Femur (tissue), 1 donor: Measurements from ENCODE around the gene TJP1.
"Not testable (repeated sequence)": the region's sequence is repeated elsewhere in the genome, so short reads cannot be mapped to it uniquely, and the experiment has no call there.

ENCODE experiments used
- DNase-seq: peaks from one replicate; pipeline ENCODE4 v3.0.0-alpha.2; 2017

The TJP1 gene

GRCh38 chr15:29838352-29839010 lies 16.2 kb upstream of the TJP1 start:
- DNase-seq: no peak

GRCh38 chr15:29835301-29835700 lies 13.0 kb upstream of the TJP1 start:
- DNase-seq: no peak

- no peak for DNase-seq
Observed at GRCh38 chr15:29832709-29833108, 10.4 kb upstream of the TJP1 start.

- no peak for DNase-seq
Observed at GRCh38 chr15:29826908-29827820, 4.9 kb upstream of the TJP1 start.

GRCh38 chr15:29825227-29825626 lies 3.0 kb upstream of the TJP1 start:
- DNase-seq: no peak

- peak; percentile 80 for DNase-seq
Observed at GRCh38 chr15:29822684-29823459, 604 bp upstream of the TJP1 start.

GRCh38 chr15:29821416-29822099 lies 710 bp downstream of the TJP1 start:
- DNase-seq: peak; percentile 82

GRCh38 chr15:29820394-29821154 lies 1.7 kb downstream of the TJP1 start:
- no peak for DNase-seq

GRCh38 chr15:29819979-29820378 lies 2.3 kb downstream of the TJP1 start:
- DNase-seq: no peak

- no peak for DNase-seq
Observed at GRCh38 chr15:29818141-29818540, 4.1 kb downstream of the TJP1 start.

GRCh38 chr15:29817455-29817854 lies 4.8 kb downstream of the TJP1 start:
- not testable (repeated sequence) for DNase-seq

- DNase-seq: no peak
Observed at GRCh38 chr15:29815000-29815710, 7.1 kb downstream of the TJP1 start.

GRCh38 chr15:29813009-29813408 lies 9.3 kb downstream of the TJP1 start:
- no peak for DNase-seq

- DNase-seq: no peak
Observed at GRCh38 chr15:29812384-29812694, 9.9 kb downstream of the TJP1 start.

- no peak for DNase-seq
Observed at GRCh38 chr15:29811691-29812383, 10.4 kb downstream of the TJP1 start.

- DNase-seq: no peak
Observed at GRCh38 chr15:29805708-29806104, 16.6 kb downstream of the TJP1 start.

GRCh38 chr15:29805043-29805707 lies 17.1 kb downstream of the TJP1 start:
- DNase-seq: peak; percentile 33

GRCh38 chr15:29802411-29802810 lies 19.9 kb downstream of the TJP1 start:
- no peak for DNase-seq

- DNase-seq: no peak
Observed at GRCh38 chr15:29800491-29801366, 21.5 kb downstream of the TJP1 start.
